Superior temporal gyrus (tissue), 1 donor: ENCODE results near the gene QSOX2.
A peak's percentile ranks its signal among the peaks of the same experiment; 100 is the strongest.

Experiments
- DNase-seq: peaks from one replicate; pipeline ENCODE4 v3.0.0-alpha.2; 2016; ENCODE audit errors: extremely low spot score

QSOX2 gene

DNA sequence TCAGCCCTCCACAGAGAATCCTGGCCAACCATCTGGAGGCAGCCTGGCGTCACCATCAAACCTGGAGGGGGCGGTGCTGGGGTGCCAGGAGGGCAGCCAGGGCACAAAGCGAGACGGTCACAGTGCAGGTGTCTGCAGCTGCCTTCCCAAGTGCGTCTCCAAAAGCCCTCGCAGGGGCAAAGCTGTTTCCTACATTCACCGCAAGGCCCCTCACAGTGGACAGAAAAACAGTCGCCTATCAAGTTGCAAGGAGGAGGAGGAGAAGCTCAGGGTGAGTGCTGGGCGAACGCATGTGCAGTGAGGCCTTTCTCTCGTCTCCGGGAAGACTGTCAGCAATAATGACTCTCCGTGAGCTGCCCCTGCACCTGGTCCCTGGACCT lies 22.7 kb downstream of the QSOX2 start:
- no peak for DNase-seq

GRCh38 chr9:136222166-136222905 lies 23.3 kb downstream of the QSOX2 start:
- DNase-seq: no peak

DNA sequence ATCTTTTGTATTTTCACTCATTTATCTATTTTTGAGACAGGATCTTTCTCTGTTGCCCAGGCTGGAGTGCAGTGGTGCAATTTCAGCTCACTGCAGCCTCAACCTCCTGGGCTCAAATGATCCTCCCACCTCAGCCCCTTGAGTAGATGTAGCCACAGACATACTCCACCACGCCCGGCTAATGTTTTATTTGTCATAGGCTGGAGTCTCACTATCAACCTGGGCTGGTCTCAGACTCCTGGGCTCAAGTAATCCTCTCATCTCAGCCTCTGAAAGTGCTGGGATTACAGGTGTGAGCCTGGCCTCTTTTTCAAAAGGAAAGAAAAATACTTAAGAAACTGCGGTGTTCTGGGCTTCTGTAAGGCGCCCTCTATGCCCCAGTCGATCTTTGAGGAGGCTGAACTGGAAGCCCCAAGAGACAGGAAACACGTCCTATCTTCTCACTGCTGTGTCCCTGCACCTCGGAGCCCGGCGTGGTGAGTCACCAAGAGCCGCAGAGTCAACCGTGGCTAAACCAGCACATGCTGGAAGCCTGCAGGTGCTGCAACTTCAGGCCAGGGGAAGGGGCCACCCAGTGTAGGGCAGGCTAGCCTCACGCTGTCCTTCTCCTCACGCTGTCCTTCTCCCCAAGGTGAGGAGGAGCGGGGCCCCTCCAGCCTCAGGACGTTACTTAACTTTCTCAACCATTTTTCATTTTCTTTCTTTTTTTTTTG lies 25.4 kb downstream of the QSOX2 start:
- no peak for DNase-seq

- peak; percentile 38 for DNase-seq
Measured at GRCh38 chr9:136219276-136219675, 26.3 kb downstream of the QSOX2 start.

DNA sequence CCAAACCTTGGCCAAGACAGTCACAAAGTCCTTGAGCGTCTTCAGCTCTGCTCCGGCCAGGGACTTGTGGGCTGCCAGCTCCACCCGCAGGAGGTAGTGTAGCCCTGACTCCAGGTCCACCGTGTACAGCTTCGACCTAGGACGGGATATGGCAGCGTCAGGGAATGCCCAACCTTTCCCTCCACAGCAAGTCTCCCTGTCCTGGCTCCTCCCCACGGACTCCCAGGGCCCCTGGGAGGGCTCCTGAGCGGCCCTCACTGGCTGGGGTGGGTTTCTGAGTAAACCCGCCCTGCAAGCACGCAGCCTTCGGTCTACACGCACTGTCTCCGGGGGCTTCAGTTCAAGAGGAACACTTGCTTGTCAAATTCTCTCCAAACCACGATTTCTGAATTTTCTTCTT lies 26.9 kb downstream of the QSOX2 start:
- DNase-seq: no peak

- DNase-seq: no peak
Measured at GRCh38 chr9:136218271-136218670, 27.3 kb downstream of the QSOX2 start.

- DNase-seq: no peak
Measured at GRCh38 chr9:136216541-136217244, 28.9 kb downstream of the QSOX2 start.

DNA sequence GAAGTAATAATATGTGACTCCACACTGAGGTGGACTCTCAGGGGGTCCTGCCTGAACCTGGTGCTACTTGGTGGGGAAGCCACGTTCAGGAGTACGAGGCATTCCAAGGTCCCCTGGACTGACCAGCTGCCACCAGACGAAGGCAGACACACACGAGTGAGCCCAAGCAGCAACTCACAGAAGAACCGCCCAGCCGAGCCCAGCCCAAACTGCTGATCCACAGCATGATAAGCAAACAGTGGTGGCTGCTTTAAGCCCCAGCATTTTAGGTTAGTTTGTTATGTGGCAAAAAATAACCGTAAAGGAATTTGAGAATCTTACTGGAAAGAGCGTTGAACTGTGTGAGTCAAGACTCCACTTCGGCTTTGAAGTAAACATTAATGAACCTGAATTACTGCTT lies 31.9 kb downstream of the QSOX2 start:
- no peak for DNase-seq

DNA sequence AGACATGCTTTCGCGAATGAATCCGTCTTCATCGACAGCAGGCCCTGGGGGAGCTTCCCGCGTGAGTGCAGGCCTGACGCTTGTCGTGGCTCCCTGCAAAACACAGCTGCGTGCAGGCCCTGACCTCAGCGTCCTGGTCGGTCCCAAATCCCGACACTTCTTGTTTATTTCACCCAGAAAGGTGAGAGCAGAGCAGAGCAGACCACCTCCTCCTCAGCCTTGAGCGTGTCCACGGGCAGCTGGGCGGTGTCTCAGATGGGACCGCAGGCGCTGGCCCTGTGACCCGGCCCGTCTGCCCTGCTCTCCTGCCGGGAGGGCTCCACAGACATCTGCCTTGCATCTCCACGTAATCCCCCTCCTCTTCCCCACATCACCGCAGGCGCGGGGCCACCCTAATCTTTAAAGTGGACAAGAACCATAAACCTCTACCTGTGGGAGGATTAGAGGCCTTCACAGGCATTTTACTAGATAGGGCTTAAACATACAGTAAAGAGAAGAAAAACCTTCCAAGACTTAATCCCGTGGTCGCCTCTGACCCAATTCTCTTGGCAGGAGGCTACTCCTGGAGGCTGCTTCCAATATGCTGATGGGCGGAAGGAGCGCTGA lies 33.2 kb downstream of the QSOX2 start:
- DNase-seq: no peak

DNA sequence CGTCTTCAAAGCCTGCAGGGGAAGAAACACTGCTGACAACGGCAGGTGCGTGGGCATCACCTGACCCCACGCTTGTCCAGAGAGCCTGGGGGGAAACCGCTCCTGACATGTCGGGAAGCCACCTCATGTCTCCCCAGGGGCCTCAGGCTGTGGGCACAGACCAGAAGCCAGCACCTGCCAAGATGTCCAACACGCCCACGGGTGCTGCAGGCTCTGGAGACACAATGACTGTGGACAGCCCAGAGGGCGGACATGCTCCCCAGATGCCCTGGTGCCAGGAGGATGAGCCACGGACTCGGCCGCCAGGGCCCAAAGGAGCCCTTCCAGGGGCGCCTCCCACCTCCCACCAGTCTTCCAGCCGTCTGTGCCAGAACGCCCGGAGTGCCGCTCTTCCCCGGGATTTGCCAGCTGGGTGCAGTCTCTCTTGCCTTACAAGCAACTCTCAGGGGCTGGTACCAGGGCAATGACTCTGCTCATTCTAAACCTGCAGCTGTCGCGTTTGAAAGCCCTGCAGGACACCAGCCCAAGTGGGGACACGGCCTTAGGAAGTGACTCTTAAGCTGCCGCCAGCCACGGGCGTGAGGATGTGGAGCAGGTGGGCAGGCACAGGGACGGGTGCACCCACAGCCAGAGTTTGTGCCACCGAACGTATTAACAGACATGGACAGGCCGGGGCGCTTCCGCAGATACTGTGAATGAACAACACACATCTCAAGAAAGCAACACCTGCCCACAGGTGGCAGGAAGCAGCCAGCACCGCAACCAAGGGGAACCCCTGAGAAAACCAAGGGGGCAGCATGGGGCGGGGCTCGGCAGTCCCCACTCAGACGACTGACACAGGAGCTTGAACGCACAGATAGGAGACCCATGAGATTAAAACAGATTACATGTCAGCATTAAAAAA lies 33.9 kb downstream of the QSOX2 start:
- DNase-seq: no peak

GRCh38 chr9:136211006-136211405 lies 34.6 kb downstream of the QSOX2 start:
- DNase-seq: no peak

DNA sequence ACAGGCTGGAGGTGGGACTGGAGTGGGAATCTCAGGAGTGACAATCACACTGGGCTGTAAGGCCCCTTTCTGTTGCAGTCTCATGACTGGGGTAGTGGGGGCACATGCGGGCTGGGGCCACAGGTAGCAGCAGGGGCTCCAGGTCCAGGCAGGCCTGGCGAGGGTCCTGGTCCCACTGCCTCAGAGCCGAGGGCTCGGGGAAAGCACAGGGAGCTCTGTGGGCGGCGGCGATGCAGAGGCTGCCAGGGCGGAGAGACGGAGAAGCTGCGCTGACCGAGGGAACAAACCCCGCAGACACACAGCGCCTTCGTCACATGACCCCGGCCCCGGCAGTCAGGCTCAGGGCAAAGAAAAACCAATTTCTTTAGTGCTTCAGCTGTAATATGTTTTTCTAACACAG lies 35.3 kb downstream of the QSOX2 start:
- DNase-seq: no peak

DNA sequence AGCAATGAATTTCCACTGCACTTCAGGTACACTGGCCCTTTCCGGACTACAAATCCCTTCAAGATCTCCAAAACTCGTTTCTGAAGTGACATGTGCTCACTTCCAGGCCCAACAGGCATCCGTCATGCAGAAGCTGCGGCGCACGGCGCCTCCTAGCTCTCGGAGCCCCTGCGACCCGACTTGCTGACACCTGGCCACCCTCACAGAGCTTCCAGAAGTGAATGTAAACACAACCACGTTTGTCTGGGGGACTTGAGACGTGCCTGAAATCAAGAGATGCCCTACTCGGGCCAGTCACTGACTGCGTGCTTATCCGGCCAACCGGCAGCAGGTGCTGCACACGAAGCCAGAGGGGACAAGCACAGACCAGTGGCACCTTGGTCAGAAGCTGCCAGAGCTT lies 35.8 kb downstream of the QSOX2 start:
- DNase-seq: no peak

- no peak for DNase-seq
Measured at GRCh38 chr9:136209232-136209631, 36.4 kb downstream of the QSOX2 start.

- no peak for DNase-seq
Measured at GRCh38 chr9:136208675-136209074, 36.9 kb downstream of the QSOX2 start.

- no peak for DNase-seq
Measured at GRCh38 chr9:136207616-136208015, 38.0 kb downstream of the QSOX2 start.

DNA sequence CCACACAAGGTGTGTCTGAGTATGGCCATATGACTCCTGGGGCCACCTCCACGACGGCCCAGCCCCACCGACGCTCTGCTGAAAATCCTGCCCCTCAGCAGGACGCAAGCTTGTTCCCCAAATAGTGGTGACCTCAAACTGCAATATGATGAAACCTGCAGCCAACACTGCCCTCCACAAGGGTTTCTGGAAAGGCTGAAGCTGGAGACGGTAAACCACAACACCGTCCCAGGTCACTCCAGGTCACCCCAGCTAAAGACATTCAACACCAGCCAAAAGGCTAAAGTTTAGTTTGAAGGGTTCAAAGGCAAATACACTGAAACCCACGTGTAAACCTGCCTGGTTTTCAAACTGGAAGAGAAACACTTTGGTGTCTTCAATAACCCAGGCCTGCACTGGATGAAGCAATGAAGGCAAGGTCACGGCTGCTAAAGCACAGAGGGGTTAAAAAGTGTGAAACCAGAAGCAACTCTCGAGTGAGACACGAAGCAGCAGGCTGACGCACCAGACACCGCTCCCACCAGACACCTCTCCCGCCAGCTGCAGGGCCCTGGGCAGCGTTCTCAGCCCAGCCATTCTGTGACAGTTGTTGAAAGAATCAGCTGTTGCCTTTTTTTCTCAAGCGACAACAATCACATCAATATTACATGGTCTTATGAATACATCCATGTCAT lies 38.9 kb downstream of the QSOX2 start:
- no peak for DNase-seq

DNA sequence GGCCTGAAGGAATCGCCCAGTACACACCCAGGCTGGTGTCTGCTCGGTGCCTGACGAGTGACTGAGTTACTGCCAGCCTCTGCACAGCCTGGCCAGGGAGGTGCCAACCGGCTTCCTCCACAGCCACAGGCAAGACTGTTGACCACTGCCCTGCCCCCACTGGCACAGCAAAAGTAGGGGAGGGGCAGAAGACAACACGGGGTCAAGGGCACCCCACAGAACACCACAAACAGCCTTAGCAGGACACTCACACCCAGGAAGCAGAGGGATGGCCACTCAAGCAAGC lies 40.0 kb downstream of the QSOX2 start:
- no peak for DNase-seq

DNA sequence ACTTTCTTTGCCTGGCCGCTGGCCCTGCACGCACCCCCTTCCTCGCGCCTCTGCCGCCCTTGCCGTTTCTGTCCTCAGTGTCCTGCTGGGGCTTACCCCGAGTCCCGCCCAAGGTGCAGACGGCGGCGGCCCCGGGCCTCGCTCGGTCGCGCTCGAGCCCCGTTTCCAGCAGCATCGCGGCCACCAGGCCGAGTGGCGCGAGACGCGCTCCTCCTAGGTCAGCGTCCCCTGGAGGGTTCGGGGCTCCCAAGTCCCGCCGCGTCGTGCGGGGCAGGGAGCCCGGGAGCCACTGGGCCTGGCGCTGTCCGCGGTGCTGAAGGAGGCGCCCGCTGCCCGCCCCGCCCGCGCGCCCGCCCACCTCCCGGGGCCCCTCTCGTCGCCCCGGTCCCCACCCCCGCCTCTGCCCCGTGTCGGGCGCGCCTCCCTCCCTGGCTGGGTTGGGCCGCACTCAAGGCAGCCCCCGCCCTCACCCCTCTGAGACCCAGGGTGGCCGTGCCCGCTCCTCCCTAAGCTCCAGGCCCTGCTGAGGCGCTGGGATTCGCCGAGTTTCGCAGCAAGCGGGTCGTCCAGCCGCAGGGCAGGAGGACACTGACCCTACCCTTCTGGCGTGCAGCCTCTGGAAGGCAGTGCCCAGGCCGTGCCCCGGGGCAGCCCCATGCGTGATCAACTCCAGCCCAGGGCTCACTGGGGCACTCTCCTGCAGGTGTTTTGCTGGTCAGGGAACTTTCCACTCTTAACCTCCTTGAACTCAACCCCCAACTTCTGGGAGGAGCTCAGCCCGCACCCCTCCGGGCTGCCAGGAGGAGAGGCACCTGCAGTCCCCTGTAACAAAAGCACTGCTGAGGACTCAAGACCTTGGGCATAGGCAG lies 40.5 kb downstream of the QSOX2 start, which contains the start of gene LHX3:
LHX3 (minus strand) TSS at position 291 of the 869 bp plus-strand sequence; CDS start at position 175, 116 bp downstream.
- no peak for DNase-seq
